ENCODE measurements around the gene CEP57L1. TPM values are rescaled to one million over a fixed set of nuclear protein-coding genes. Genes with fewer than 3 reads are reported as not detected.
"Not testable (repeated sequence)": the region's sequence is repeated elsewhere in the genome, so short reads cannot be mapped to it uniquely, and the experiment has no call there.

The CEP57L1 gene
- total RNA-seq, 1 donor from 2014 or later = 11.0 TPM

DNA sequence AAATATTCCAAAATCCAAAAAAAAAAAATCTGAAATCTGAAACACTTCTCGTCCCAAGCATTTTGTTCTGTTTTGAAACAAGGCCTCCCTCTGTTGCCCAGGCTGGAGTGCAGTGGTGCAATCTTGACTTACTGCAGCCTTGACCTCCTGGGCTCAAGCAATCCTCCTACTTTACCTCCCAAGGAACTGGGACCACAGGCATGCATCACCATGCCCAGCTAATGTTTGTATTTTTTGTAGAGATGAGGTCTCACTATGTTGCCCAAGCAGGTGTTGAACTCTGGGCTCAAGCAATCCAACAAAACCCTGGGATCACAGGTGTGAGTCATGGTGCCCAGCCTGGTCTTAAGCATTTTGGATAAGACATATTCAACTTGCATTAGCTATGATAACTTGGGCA lies 14.3 kb upstream of the CEP57L1 start:
- Mint-ChIP-seq H3K4me1 (ENCODE audit: unreplicated experiment) (peaks cover 10% of the 10 kb centered on the region), H3K36me3 (ENCODE audit: low read depth, unreplicated experiment) (no peaks in the 10 kb centered on the region), H3K27ac (ENCODE audit: unreplicated experiment) (no peak overlapping the region), H3K27me3 (ENCODE audit: unreplicated experiment) (no peaks in the 10 kb centered on the region), H3K4me3 (ENCODE audit: unreplicated experiment) (no peak overlapping the region), H3K9me3 (ENCODE audit: unreplicated experiment) (no peaks in the 10 kb centered on the region)
- TF ChIP-seq, protein P1, sequence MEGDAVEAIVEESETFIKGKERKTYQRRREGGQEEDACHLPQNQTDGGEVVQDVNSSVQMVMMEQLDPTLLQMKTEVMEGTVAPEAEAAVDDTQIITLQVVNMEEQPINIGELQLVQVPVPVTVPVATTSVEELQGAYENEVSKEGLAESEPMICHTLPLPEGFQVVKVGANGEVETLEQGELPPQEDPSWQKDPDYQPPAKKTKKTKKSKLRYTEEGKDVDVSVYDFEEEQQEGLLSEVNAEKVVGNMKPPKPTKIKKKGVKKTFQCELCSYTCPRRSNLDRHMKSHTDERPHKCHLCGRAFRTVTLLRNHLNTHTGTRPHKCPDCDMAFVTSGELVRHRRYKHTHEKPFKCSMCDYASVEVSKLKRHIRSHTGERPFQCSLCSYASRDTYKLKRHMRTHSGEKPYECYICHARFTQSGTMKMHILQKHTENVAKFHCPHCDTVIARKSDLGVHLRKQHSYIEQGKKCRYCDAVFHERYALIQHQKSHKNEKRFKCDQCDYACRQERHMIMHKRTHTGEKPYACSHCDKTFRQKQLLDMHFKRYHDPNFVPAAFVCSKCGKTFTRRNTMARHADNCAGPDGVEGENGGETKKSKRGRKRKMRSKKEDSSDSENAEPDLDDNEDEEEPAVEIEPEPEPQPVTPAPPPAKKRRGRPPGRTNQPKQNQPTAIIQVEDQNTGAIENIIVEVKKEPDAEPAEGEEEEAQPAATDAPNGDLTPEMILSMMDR (IDR thresholded peaks at IDR 0.05; ENCODE audit: unreplicated experiment) = no peak
- DNase-seq (ENCODE audit: low spot score) = no peak

GRCh38 chr6:109081516-109082187 lies 13.7 kb upstream of the CEP57L1 start:
- Mint-ChIP-seq H3K27me3 (ENCODE audit: unreplicated experiment) (no peaks in the 10 kb centered on the region), H3K36me3 (ENCODE audit: low read depth, unreplicated experiment) (no peaks in the 10 kb centered on the region), H3K27ac (ENCODE audit: unreplicated experiment) (no peak overlapping the region), H3K4me3 (ENCODE audit: unreplicated experiment) (no peak overlapping the region), H3K9me3 (ENCODE audit: unreplicated experiment) (no peaks in the 10 kb centered on the region), H3K4me1 (ENCODE audit: unreplicated experiment) (peaks cover 6% of the 10 kb centered on the region)
- no peak for DNase-seq (ENCODE audit: low spot score)
- TF ChIP-seq, protein P1 (IDR thresholded peaks at IDR 0.05; ENCODE audit: unreplicated experiment) = no peak

- TF ChIP-seq, protein P1 (IDR thresholded peaks at IDR 0.05; ENCODE audit: unreplicated experiment) = no peak
- no peaks in the 10 kb centered on the region for H3K9me3 Mint-ChIP-seq (ENCODE audit: unreplicated experiment)
- no peaks in the 10 kb centered on the region for H3K27me3 Mint-ChIP-seq (ENCODE audit: unreplicated experiment)
- H3K27ac Mint-ChIP-seq (ENCODE audit: unreplicated experiment) = no peak overlapping the region
- peaks cover 1% of the 10 kb centered on the region for H3K4me1 Mint-ChIP-seq (ENCODE audit: unreplicated experiment)
- H3K36me3 Mint-ChIP-seq (ENCODE audit: low read depth, unreplicated experiment) = no peaks in the 10 kb centered on the region
- no peak for DNase-seq (ENCODE audit: low spot score)
- no peak overlapping the region for H3K4me3 Mint-ChIP-seq (ENCODE audit: unreplicated experiment)
Measured at GRCh38 chr6:109082188-109082577, 13.1 kb upstream of the CEP57L1 start.

DNA sequence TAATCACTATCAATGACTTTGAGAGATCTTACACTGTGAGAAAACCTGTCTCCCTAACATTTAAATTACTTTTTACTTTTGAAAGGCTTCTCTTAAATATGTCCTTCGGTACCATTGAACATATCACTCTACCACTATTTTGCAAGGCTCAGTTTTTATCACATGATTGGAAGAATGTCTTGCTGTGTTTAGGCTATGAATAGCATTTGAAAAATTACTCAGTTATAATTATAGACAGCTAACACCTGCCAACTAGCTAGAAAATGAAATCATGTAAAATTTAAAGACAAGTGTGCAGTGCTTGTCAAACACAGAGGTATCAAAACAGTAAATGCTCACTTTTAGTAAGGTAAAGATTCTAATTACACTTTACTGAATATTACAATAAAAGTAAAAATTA lies 11.7 kb upstream of the CEP57L1 start:
- no peaks in the 10 kb centered on the region for H3K4me1 Mint-ChIP-seq (ENCODE audit: unreplicated experiment)
- H3K9me3 Mint-ChIP-seq (ENCODE audit: unreplicated experiment) = no peaks in the 10 kb centered on the region
- no peak overlapping the region for H3K27ac Mint-ChIP-seq (ENCODE audit: unreplicated experiment)
- no peaks in the 10 kb centered on the region for H3K27me3 Mint-ChIP-seq (ENCODE audit: unreplicated experiment)
- TF ChIP-seq, protein P1 (IDR thresholded peaks at IDR 0.05; ENCODE audit: unreplicated experiment) = no peak
- no peaks in the 10 kb centered on the region for H3K36me3 Mint-ChIP-seq (ENCODE audit: low read depth, unreplicated experiment)
- H3K4me3 Mint-ChIP-seq (ENCODE audit: unreplicated experiment) = no peak overlapping the region
- no peak for DNase-seq (ENCODE audit: low spot score)

DNA sequence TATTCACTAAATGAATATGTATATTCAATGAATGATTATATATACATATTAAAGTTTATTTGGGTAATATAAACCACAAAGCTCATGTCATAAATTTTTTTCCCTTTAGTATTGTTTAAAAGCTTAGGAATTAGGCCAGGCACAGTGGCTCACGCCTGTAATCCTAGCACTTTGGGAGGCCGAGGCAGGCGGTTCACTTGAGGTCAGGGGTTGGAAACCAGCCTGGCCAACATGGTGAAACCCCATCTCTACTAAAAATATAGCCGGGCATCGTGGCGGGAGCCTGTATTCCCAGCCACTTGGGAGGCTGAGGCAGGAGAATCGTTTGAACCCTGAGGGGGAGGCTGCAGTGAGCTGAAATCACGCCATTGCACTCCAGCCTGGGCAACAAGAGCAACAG lies 11.2 kb upstream of the CEP57L1 start:
- DNase-seq (ENCODE audit: low spot score); H3K27ac Mint-ChIP-seq (ENCODE audit: unreplicated experiment); H3K27me3 Mint-ChIP-seq (ENCODE audit: unreplicated experiment); H3K36me3 Mint-ChIP-seq (ENCODE audit: low read depth, unreplicated experiment); H3K4me1 Mint-ChIP-seq (ENCODE audit: unreplicated experiment); H3K4me3 Mint-ChIP-seq (ENCODE audit: unreplicated experiment); H3K9me3 Mint-ChIP-seq (ENCODE audit: unreplicated experiment): not testable (repeated sequence)
